AG04450 (cell line): Measurements from ENCODE around the gene OR4D1. TPM values are rescaled to one million over a fixed set of nuclear protein-coding genes. Genes with fewer than 3 reads are reported as not detected.
"Not testable (repeated sequence)": the region's sequence is repeated elsewhere in the genome, so short reads cannot be mapped to it uniquely, and the experiment has no call there.

Experiments used
- CTCF ChIA-PET: fragments of 300-600, 350-600 bp; formaldehyde crosslinking; extraction: SDS; loops from one replicate; lab custom pipeline; 2022; ENCODE audit warnings: antibody characterized with exemption, inconsistent platforms; lab: Charles Lee
- POLR2A ChIA-PET: fragments of 350-600 bp; formaldehyde crosslinking; extraction: SDS; loops from one replicate; lab custom pipeline; 2021; ENCODE audit warnings: antibody characterized with exemption, inconsistent platforms; lab: Yijun Ruan, JAX
- DNase-seq: peaks from one replicate; pipeline ENCODE4 v3.0.0-alpha.2; 2011; ENCODE audit warnings: low read depth, low spot score
- H3K27ac ChIP-seq: one replicate; pipeline ENCODE4 v1.5.1; 2012; ENCODE audit warnings: low read depth, low read length, control low read depth
- H3K27me3 ChIP-seq: one replicate; pipeline ENCODE4 v1.6.0; 2012; ENCODE audit warnings: low read length; ENCODE audit not compliant: control insufficient read depth, insufficient read depth
- H3K4me3 ChIP-seq: 2 replicates; pipeline ENCODE4 v1.5.1; 2011; ENCODE audit warnings: mild to moderate bottlenecking, low read depth, low read length, control low read depth
- H3K9me3 ChIP-seq: 2 replicates; pipeline ENCODE4 v1.5.1; 2012; ENCODE audit warnings: low read length; ENCODE audit not compliant: control insufficient read depth, insufficient read depth
- CTCF ChIP-seq: IDR thresholded peaks from 2 replicates; pipeline ENCODE4 v1.5.1; 2011; ENCODE audit warnings: low read depth, low read length, control low read depth, inconsistent platforms
- polyA plus RNA-seq: library from polyadenylated mRNA; depleted of rRNA; stranded (reverse); fragments of >200 nt; gene quantifications from 2 replicates; pipeline ENCODE4 v1.2.3, GENCODE V29; 2011

Gene OR4D1
- polyA plus RNA-seq, 1 experiment = not detected

GRCh38 chr17:58117382-58117781 lies 30.8 kb upstream of the OR4D1 start:
- H3K4me3 ChIP-seq = no peak overlapping the region
- H3K9me3 ChIP-seq = no peaks in the 10 kb centered on the region
- H3K27ac ChIP-seq = no peak overlapping the region
- peaks cover 9% of the 10 kb centered on the region for H3K27me3 ChIP-seq
- ChIA-PET CTCF (no interaction called here), POLR2A (no interaction called here)
- DNase-seq = no peak
- TF ChIP-seq CTCF = no peak

GRCh38 chr17:58119491-58119890 lies 28.7 kb upstream of the OR4D1 start:
- ChIA-PET CTCF (no interaction called here), POLR2A (no interaction called here)
- Histone ChIP-seq H3K9me3 (no peaks in the 10 kb centered on the region), H3K27ac (no peak overlapping the region), H3K4me3 (no peak overlapping the region), H3K27me3 (peaks cover 9% of the 10 kb centered on the region)
- DNase-seq = no peak
- TF ChIP-seq CTCF = no peak

DNA sequence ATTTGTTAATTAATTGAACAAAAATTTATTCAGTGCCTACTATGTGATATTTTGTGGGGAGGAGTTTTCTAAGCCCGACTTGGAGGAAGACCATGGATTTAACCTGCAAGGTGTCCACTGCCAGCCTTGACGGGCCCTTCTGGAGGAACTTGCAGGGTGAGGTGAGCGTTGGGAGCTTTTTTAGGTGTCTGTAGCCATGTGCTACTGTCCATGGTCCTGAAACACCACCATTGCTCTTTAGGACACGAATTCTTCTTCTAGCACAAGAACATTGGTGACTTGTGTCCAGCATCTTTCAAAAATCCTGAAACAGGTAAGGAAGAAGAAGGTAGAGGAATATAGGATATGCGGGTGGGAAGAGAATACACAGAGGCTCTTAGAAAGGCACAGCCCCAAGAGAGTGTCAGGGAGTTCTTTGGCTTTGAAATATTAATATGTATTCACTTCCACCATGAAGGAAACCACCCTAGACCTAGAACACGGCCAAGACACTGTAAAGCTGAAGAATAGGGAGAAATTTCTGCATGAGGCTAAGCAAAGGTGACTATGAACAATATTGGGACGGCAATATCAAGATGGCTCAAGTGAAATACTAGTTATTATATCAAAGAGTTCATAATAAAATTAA lies 27.9 kb upstream of the OR4D1 start:
- Histone ChIP-seq H3K9me3 (no peaks in the 10 kb centered on the region), H3K27ac (no peak overlapping the region), H3K4me3 (no peak overlapping the region), H3K27me3 (peaks cover 7% of the 10 kb centered on the region)
- peak; percentile 18 for DNase-seq
- TF ChIP-seq CTCF = no peak
- POLR2A ChIA-PET = no interaction called here
- CTCF ChIA-PET = no interaction called here

DNA sequence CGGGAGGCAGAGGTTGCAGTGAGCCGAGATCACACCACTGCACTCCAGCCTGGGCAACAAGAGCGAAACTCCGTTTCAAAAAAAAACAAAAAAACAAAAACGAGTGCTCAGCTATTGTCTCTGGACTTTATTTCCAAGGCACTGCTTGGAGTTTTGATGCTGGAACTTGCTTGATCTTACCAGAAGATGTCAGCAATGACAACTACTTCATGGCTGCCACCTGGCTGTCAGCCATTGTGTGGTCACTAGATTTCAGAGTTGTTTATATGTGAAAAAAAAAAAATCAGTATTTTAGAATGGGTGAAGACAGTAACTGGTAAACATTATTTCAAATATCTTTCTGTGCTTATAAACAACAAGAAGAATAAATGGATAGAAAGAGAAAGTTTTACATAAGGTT lies 26.3 kb upstream of the OR4D1 start:
- Histone ChIP-seq H3K4me3 (no peak overlapping the region), H3K27ac (no peak overlapping the region), H3K9me3 (no peaks in the 10 kb centered on the region), H3K27me3 (no peaks in the 10 kb centered on the region)
- TF ChIP-seq CTCF = no peak
- DNase-seq = no peak
- CTCF ChIA-PET = interaction anchor here (0.7 to 1.3 kb wide), 3 partner anchors 19 to 351 kb away, joined by 3 to 6 read pairs (median 3); no protein-coding TSS in a partner anchor
- POLR2A ChIA-PET = no interaction called here

DNA sequence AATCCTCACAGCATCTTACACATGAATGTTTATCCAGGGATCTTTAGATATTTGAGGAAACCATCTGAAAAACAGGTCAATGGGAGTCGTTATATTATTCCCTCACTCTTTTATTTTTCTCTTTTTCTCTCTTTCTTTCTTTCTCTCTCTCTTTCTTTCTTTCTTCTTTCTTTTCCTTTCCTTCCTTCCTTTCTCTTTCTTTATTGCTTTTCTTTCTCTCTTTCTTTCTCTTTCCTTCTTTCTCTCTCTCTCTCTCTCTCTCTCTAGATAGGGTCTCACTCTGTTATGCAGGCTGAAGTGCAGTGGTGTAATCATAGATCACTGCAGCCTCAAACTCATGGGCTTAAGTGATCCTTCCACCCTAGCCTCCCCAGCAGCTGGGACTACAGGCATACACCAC lies 20.3 kb upstream of the OR4D1 start:
- ChIA-PET POLR2A (no interaction called here), CTCF (no interaction called here)
- H3K9me3 ChIP-seq = no peaks in the 10 kb centered on the region
- no peak for DNase-seq
- H3K27me3 ChIP-seq = peaks cover 3% of the 10 kb centered on the region
- H3K4me3 ChIP-seq = no peak overlapping the region
- no peak overlapping the region for H3K27ac ChIP-seq
- no peak for TF ChIP-seq CTCF

DNA sequence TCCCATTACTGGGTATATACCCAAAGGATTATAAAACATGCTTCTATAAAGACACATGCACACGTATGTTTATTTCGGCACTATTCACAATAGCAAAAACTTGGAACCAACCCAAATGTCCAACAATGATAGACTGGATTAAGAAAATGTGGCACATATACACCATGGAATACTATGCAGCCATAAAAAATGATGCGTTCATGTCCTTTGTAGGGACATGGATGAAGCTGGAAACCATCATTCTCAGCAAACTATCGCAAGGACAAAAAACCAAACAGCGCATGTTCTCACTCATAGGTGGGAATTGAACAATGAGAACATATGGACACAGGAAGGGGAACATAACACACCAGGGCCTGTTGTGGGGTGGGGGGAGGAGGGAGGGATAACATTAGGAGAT lies 15.5 kb upstream of the OR4D1 start:
- CTCF ChIA-PET, H3K27ac ChIP-seq, DNase-seq, H3K9me3 ChIP-seq, POLR2A ChIA-PET, H3K4me3 ChIP-seq: not testable (repeated sequence)
- H3K27me3 ChIP-seq = peaks cover 10% of the 10 kb centered on the region
